ENCODE data around the gene NBEA. TPM values are rescaled to one million over a fixed set of nuclear protein-coding genes. Genes with fewer than 3 reads are reported as not detected.
"Not testable (repeated sequence)": the region's sequence is repeated elsewhere in the genome, so short reads cannot be mapped to it uniquely, and the experiment has no call there.

The NBEA gene
- polyA plus RNA-seq, 6 donors from 2014 or later: 1.1 to 2.3 (median 1.5) TPM

GRCh38 chr13:35379663-35380062 lies 437.6 kb downstream of the NBEA start:
- H3K9me3 Mint-ChIP-seq: no peaks in the 10 kb centered on the region
- H3K27me3 Mint-ChIP-seq: no peaks in the 10 kb centered on the region
- DNase-seq (no peak), ATAC-seq (ENCODE audit: low read depth in 2 of 2) (no peak)
- H3K4me3 Mint-ChIP-seq: no peak overlapping the region
- H3K36me3 Mint-ChIP-seq: no peaks in the 10 kb centered on the region
- no peaks in the 10 kb centered on the region for H3K4me1 Mint-ChIP-seq
- no peak overlapping the region for H3K27ac Mint-ChIP-seq

DNA sequence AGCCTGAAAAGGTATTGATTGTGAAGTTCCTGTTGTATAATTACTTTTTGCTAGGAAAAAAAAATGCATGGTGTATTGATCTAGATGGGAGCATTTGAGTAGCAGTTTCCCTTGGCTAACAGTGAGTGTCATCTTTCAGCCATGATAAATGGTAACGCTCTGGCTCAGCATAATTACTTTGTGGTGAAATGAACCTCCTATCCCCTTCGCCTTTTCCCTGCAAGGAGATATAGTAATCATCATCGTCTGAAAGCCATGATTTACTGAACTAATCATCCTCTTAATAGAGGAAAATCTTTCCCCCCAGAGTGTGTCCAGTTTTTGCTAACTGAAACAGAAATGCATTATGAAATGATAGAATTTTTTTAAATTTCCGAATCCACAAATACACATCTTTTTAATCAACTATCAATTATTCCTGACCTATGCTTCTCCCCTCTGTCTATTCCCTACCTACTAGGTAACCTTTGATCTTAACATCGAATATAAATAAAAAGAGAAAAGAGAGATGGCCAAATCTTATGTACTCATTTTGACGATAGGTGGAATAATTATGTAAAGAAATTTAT lies 445.7 kb downstream of the NBEA start:
- H3K9me3 Mint-ChIP-seq: peaks cover 0 to 1% (median 0%) of the 10 kb centered on the region in 7 donors
- no peaks in the 10 kb centered on the region for H3K36me3 Mint-ChIP-seq
- no peaks in the 10 kb centered on the region for H3K27me3 Mint-ChIP-seq
- H3K27ac Mint-ChIP-seq: no peak overlapping the region
- no peaks in the 10 kb centered on the region for H3K4me1 Mint-ChIP-seq
- no peak overlapping the region for H3K4me3 Mint-ChIP-seq
- DNase-seq: no peak
- ATAC-seq (ENCODE audit: low read depth in 2 of 2): no peak

GRCh38 chr13:35388441-35389355 lies 446.6 kb downstream of the NBEA start:
- H3K27ac Mint-ChIP-seq: no peak overlapping the region
- H3K36me3 Mint-ChIP-seq: no peaks in the 10 kb centered on the region
- no peaks in the 10 kb centered on the region for H3K27me3 Mint-ChIP-seq
- ATAC-seq (ENCODE audit: low read depth in 2 of 2): no peak
- H3K4me1 Mint-ChIP-seq: no peaks in the 10 kb centered on the region
- peaks cover 0 to 1% (median 0%) of the 10 kb centered on the region in 7 donors for H3K9me3 Mint-ChIP-seq
- H3K4me3 Mint-ChIP-seq: no peak overlapping the region
- no peak for DNase-seq

DNA sequence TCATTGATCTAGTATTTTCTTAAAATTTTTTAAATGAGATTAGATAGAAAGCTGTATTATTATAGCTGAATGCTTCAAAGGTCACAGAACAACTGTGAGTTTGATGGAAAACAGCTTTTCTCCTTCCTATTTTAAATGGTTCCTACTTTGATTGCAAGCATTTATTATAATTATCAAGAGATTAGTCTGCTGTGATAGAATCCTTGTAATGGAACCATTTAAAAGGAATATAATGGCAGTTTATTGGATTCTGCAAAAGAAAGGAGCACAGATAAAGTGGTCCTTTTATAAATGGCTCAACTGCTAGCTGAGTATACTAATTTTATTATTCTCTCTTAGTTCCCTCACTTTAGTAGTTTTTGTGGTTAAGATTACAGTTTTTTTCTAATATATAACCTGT lies 447.5 kb downstream of the NBEA start:
- Mint-ChIP-seq H3K27me3 (no peaks in the 10 kb centered on the region), H3K4me1 (no peaks in the 10 kb centered on the region), H3K36me3 (no peaks in the 10 kb centered on the region), H3K4me3 (no peak overlapping the region), H3K27ac (no peak overlapping the region), H3K9me3 (peaks cover 0 to 1% (median 0%) of the 10 kb centered on the region in 7 donors)
- ATAC-seq (ENCODE audit: low read depth in 2 of 2) (no peak), DNase-seq (no peak)

DNA sequence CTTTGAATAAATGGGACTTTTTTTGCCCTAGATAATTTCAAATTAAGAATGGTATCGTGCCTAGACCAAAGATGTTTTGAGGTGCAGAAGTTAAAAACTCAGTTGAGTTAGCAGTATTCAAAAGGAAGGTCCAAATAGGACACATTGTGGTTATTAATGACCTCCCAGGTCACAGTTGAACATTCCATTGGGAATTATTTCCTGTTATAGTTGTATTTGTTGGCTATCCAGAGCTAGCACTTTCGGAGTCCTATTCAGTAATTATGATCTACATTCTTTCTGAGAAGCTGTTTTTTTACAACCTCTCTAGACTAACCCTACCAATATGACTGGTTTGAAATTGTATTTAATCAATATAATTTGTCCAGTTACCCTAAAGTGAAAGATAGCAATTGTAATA lies 450.7 kb downstream of the NBEA start:
- Mint-ChIP-seq H3K4me3 (no peak overlapping the region), H3K27ac (no peak overlapping the region), H3K9me3 (peaks cover 0 to 6% (median 0%) of the 10 kb centered on the region in 7 donors), H3K27me3 (no peaks in the 10 kb centered on the region), H3K36me3 (no peaks in the 10 kb centered on the region), H3K4me1 (no peaks in the 10 kb centered on the region)
- ATAC-seq (ENCODE audit: low read depth in 2 of 2) (no peak), DNase-seq (no peak)

DNA sequence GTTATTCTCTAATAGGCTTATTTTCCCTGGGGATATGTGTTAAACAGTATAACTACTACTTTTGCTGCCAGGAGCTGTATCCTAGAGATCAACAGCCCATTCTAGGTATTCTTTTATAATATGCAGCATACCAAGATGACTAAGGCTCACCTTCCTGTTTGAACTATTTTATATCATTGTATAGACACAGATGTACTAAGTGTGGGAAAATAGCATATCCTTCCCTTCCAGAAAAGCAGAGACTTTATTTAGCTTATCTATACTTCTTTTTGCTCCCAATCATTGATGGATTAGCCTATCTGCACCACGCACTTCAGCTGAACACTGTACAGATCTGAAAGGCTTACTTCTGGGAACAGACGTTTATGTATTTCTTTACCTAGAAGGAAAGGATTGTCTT lies 451.8 kb downstream of the NBEA start:
- ATAC-seq (ENCODE audit: low read depth in 2 of 2) (no peak), DNase-seq (no peak)
- H3K36me3 Mint-ChIP-seq: peaks cover 0 to 2% of the 10 kb centered on the region in 2 donors
- no peaks in the 10 kb centered on the region for H3K4me1 Mint-ChIP-seq
- H3K27me3 Mint-ChIP-seq: no peaks in the 10 kb centered on the region
- no peak overlapping the region for H3K4me3 Mint-ChIP-seq
- H3K9me3 Mint-ChIP-seq: peaks cover 0 to 6% (median 3%) of the 10 kb centered on the region in 7 donors
- no peak overlapping the region for H3K27ac Mint-ChIP-seq

DNA sequence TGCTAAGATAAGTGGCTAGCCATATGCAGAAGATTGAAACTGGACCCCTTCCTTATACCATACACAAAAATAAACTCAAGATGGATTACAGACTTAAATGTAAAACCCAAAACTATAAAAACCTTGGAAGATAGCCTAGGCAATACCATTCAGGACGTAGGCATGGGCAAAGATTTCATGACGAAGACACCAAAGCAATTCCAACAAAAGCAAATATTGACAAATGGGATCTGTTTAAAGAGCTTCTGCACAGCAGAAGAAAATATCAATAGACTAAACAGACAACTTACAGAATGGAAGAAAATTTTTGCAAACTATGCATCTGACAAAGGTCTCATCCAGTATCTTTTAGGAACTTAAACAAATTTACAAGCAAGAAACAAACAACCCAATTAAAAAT lies 466.2 kb downstream of the NBEA start:
- H3K27ac Mint-ChIP-seq: not testable (repeated sequence)

DNA sequence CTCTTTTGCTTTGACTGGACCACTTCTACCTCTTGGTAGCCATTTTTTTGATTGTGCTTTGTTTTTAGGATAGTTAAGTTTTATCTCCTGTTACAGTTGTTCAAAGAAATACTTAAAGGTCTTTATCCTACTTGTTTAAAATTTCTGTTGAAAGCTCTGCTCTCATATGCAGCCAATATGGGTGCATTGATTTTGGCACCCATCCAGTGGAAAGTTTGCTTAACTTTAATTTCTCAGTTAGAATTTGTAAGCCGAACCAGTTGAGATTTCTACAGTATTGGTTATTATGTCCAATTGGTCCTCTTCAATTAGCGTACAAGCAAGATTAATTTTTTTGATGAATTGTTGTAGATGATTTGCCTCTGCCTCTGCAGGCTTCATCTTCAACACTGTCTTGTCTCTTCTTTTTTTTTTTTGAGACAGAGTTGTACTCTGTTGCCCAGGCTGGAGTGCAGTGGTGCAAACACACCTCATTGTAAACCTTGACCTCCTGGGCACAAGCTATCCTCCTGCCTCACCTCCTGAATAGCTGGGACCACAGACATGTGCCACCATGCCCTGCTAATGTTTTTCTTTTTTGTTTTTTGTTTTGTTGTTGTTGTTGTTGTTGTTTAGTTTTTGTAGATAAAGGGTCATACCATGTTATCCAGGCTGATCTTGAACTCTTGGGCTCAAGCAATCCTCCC lies 469.1 kb downstream of the NBEA start:
- DNase-seq (no peak), ATAC-seq (ENCODE audit: low read depth in 2 of 2) (no peak)
- H3K4me3 Mint-ChIP-seq: no peak overlapping the region
- H3K4me1 Mint-ChIP-seq: no peaks in the 10 kb centered on the region
- no peak overlapping the region for H3K27ac Mint-ChIP-seq
- H3K36me3 Mint-ChIP-seq: peaks cover 0 to 3% of the 10 kb centered on the region in 2 donors
- no peaks in the 10 kb centered on the region for H3K27me3 Mint-ChIP-seq
- peaks cover 0 to 11% (median 5%) of the 10 kb centered on the region in 7 donors for H3K9me3 Mint-ChIP-seq

More for the DNA sequence above, 466.2 kb downstream of the NBEA start:
- H3K4me1 Mint-ChIP-seq; H3K36me3 Mint-ChIP-seq; H3K9me3 Mint-ChIP-seq; H3K4me3 Mint-ChIP-seq; DNase-seq; ATAC-seq (ENCODE audit: low read depth in 2 of 2); H3K27me3 Mint-ChIP-seq: not testable (repeated sequence)

DNA sequence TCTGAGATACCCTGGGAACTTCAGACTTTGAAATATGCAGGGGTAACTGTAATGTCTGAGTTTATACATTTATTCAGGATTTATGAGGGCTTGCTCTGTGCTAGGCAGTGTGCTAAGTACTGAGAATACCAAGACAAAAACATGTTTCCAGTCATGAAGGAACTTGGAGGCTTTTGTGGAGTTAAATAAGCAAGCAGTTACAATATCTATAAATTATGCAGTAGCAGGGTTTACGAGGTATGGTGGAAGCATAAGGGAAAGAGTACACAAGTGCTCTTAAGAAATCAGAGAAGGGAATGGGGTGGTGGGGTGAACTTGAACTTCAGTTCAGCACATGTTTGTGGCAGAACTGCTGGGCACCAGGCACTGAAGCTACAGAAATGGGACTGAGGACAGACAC lies 506.4 kb downstream of the NBEA start:
- Mint-ChIP-seq H3K27me3 (no peaks in the 10 kb centered on the region), H3K4me3 (no peak overlapping the region), H3K9me3 (no peaks in the 10 kb centered on the region), H3K4me1 (no peaks in the 10 kb centered on the region), H3K27ac (no peak overlapping the region), H3K36me3 (peaks cover 0 to 6% of the 10 kb centered on the region in 2 donors)
- ATAC-seq (ENCODE audit: low read depth in 2 of 2) (no peak), DNase-seq (no peak)

DNA sequence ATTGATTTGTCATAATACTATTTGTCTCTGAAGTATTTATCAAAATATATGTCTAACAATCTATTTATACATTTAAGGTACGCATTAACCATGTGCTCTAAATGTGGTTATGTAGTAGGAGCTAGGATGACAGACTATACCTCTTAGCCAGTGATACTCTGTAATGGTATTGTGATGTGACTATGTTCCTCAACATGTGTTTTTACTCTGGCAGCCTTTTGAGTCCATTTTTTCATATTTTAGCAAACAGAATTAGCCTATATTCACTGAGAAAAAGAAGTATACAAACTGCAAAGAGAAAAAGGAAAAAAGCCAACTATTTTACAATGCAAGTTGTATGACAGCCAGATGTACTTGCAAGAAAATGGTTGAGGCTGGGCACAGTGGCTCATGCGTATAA lies 507.8 kb downstream of the NBEA start:
- no peak for ATAC-seq (ENCODE audit: low read depth in 2 of 2)
- no peak overlapping the region for H3K27ac Mint-ChIP-seq
- H3K4me3 Mint-ChIP-seq: no peak overlapping the region
- H3K27me3 Mint-ChIP-seq: no peaks in the 10 kb centered on the region
- H3K4me1 Mint-ChIP-seq: no peaks in the 10 kb centered on the region
- no peak for DNase-seq
- H3K36me3 Mint-ChIP-seq: peaks cover 0 to 6% of the 10 kb centered on the region in 2 donors
- no peaks in the 10 kb centered on the region for H3K9me3 Mint-ChIP-seq

GRCh38 chr13:35455022-35455421 lies 513.0 kb downstream of the NBEA start:
- ATAC-seq (ENCODE audit: low read depth in 2 of 2) (no peak), DNase-seq (no peak)
- peaks cover 0 to 2% (median 0%) of the 10 kb centered on the region in 7 donors for H3K9me3 Mint-ChIP-seq
- H3K27me3 Mint-ChIP-seq: no peaks in the 10 kb centered on the region
- H3K4me1 Mint-ChIP-seq: no peaks in the 10 kb centered on the region
- no peak overlapping the region for H3K27ac Mint-ChIP-seq
- H3K36me3 Mint-ChIP-seq: peaks cover 0 to 13% of the 10 kb centered on the region in 2 donors
- H3K4me3 Mint-ChIP-seq: no peak overlapping the region

- Mint-ChIP-seq H3K27me3 (peaks cover 0 to 7% (median 0%) of the 10 kb centered on the region in 3 donors), H3K27ac (no peak overlapping the region), H3K36me3 (peaks cover 0 to 18% of the 10 kb centered on the region in 2 donors), H3K9me3 (peaks cover 0 to 2% (median 0%) of the 10 kb centered on the region in 7 donors), H3K4me1 (no peaks in the 10 kb centered on the region), H3K4me3 (no peak overlapping the region)
- DNase-seq (no peak), ATAC-seq (ENCODE audit: low read depth in 2 of 2) (no peak)
These were observed 515.2 kb downstream of the NBEA start for GRCh38 chr13:35457258-35457657.

GRCh38 chr13:35460061-35460460 lies 518.0 kb downstream of the NBEA start:
- Mint-ChIP-seq H3K9me3 (peaks cover 0 to 2% (median 0%) of the 10 kb centered on the region in 7 donors), H3K36me3 (peaks cover 0 to 18% of the 10 kb centered on the region in 2 donors), H3K4me3 (no peak overlapping the region), H3K27ac (no peak overlapping the region), H3K27me3 (peaks cover 7 to 24% (median 8%) of the 10 kb centered on the region in 3 donors), H3K4me1 (no peaks in the 10 kb centered on the region)
- ATAC-seq (ENCODE audit: low read depth in 2 of 2) (no peak), DNase-seq (no peak)
